HG03378 (cell line): ENCODE measurements around the gene OLFML2B.

Source experiments
- ATAC-seq: cut with Tn5 transposase; IDR thresholded peaks from one replicate; pipeline ENCODE4 v1.9.1; 2021; ENCODE audit warnings: mild to moderate bottlenecking, moderate library complexity; ENCODE audit not compliant: unreplicated experiment

The OLFML2B gene

DNA sequence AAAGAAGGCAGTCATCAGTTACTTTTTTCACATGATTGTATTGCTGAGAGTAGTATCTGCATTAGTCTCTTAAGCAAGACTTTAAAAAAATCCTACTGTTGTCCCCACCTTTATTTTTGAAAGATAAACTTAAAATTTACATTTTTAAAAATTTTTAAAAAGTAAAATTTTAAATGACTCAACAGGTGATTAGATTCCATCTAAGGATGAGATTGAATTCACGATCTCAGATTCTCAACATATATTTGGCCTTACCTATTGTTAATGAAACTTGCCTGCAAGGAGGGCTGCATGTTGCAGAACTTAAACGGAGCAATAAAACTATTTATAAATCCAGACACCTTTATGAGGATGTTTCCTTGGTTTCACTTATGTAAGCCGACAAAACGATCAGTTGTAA lies 75.2 kb downstream of the OLFML2B start:
- no peak for ATAC-seq

DNA sequence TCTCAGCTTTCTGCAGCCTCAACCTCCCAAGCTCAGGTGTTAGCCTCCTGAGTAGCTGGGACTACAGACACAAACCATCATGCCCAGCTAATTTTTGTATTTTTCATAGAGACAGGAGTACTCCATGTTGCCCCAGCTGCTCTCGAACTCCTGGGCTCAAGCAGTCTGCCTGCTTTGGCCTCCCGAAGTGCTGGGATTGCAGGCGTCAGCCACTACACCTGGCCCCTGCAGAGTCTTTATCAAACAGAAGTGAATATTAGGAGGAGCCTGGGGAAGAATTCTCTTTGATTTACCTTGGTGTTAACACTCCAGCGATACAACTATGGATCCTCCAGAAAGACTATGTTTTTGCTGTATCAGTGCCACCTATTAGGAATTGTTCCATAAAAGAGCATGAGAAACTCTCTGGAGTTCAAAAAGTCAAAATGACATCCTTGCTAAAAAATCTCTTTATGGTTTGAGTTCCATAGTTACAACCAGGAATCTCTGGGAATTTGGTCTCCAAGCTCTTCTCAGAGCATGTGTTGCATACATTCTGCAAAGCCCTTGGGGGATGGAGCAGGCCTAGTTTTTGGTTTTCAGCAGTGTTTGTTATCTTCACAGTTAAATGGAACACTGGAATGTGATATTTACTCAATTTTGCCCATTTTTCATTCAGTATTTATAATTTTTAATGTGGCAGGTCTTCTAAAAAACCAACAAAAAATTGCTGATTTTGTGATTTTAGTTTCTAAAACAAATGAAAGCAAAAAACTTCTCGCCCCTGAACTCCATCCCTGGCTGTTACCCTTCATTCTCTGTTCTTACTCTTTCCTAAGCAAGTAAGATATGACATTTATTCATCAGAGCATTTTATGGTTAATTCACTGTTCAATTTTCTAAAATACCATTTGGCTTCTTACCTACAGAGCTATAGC lies 77.3 kb downstream of the OLFML2B start:
- no peak for ATAC-seq

DNA sequence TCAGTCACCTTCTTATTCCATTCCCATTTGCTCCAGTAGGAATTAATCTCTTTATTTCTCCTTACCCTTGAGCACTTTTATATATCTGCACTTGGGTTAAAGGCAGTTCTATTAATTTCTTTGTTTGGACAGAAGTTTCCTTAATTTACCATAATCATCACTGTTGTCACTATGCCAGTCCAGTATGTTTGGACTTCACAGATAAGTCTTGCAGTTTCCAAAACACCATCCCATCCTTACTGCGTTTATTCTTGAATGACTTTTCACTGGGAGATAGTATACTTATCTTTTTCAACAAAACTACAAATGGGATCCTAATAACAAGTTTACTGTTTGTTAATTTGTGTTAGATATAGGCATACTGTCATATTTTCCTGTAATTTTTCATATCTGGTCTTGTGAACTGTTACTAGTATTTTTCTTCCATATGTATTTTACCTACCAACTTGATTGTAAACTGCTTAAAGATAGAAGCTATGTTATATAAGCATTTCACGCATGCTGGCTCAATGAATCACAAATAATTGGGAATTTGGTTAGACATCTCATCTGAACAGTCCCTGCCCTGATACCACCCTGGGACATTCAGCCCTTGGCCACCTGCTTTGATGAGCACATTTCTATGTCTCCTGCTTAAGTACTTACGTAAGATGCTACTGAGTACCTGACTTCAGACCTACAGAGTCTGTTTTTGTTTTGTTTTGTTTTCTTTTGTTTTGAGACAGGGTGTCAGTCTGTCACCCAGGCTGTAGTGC lies 78.2 kb downstream of the OLFML2B start:
- no peak for ATAC-seq

DNA sequence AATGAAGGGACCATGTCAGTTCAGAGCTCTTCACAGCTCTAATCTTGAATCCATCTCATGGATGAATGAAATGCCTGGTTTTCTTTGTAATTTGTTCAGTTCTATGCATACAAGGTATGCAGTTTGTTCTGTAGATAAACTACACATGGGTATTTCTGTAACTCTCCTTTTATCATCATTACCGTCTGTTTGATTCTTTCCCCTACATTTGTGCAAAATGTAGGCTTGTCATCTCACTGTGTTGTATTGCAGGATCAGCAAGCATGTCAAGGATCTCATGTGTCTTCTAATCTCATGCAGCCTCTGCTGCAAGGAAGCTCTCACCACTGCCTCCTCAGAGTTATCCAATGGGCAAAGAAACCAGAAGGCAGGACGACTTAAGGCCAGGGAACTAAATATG lies 79.3 kb downstream of the OLFML2B start:
- no peak for ATAC-seq

DNA sequence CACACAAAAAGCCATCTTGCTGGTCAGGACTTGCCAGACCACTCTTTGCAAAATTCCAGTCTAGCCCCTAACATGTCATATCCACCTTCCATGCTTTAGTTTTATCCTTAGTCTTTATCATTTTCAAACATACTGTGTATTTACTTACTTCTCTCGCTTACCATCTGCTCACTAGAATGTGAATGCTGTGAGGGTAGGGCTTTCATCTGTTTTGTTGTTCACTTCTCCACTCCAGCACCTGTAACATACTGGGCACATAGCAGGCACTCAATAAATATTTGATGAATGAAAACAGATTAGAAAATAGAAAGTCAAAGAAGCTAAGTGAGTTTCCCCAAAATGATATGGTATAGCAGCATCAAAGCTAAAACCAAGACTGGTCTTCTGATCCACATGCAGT lies 79.9 kb downstream of the OLFML2B start:
- no peak for ATAC-seq

DNA sequence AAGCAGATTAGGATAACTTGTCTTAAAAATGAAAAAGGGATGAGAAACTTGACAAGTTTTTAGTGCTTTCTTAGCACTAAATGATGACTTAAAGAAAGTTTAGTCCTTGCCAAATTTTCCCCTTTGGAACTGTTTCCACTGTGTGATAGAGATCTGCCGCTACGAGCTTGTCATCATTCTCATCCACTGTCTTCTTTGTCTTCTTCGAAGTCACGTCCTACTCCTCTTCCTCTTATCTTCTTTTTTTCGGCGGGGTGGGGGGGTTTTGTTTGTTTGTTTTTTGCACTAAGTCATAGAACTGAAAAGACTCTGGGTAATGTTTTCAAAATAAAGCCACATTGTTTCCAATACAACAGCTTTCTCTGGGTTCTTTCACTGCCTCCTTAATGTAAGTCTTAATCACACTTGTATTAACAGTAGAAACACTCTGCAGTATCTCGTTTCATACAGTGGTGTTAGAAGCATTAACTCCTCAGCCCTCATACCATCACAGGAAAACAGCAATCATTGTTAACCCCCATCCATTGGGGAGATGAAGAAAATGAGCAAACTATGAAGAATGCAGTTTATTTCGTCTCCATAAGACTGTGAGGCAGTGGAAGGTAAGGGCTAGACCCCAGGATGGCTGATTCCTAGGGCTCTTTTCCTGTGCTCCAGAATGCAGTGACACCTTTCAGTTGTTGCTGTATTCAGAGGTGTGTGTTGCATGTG lies 81.8 kb downstream of the OLFML2B start:
- ATAC-seq, result no peak

DNA sequence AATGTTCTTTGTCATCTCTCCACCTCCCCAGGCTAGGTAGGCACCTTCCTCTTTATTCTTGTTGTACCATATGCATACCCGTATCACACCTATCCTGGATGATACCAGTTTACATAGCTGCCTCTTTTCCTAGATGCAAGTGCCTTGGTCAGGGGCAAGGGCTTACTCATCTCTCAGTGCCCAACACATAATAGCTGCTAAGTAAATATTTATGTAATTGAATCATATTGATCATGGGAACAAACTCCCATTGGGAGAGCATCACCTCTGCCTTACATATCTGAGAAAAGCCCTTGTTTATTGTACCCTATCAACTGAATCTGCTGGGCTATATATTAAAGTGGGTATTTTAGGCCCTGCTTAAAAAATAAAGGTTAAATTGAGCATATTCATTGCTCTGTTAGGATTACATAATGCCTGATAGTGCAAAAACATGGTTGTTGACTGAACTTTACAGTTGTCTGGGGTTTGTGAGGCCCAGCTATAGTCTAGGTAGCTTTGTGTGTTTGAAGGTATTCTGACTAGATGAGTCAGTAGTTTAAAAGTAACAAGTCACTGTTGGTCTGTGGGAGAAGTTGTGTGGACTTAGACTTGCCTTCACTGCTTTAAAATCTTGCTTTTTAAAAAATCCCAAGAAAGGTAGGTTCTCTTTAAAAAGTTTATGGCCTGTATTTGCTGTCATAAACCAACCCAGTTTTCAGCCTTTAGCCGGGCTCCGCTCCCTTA lies 82.6 kb downstream of the OLFML2B start:
- no peak for ATAC-seq

DNA sequence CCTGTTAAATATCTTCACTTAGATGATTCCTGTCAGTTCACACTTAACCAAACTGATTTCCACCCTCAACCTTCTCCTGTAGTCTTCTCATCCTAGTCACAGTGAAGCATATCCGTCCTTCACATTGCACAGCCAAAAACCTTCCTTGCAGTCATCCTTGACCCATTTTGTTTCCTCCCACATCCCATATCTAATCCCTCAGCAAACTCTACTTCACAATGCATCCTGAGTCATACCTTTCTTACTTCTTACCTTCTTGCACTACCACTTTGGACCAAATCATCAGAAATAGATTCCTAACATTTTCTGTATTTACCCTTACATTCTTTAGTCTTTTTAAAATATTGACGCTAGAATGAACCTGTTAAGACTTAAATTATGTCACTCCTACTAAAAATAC lies 86.9 kb downstream of the OLFML2B start:
- ATAC-seq, result no peak

DNA sequence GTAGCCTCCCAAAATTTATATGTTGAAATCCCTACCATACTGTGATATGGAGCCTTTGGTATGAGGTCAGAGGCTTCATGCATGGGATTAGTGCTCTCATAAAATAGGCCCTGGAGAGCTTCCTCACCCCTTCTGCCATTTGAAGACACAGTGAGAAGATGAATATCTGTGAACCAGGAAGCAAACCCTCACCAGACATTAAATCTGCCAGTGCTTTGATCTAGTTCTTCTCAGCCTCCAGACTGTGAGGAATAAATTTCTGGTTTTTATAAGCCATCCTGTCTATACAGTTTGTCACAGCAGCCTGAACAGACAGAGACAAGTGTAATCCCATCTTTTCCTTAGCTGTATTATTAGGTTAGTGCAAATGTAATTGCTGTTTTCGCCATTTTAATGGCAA lies 88.4 kb downstream of the OLFML2B start:
- ATAC-seq, result no peak

DNA sequence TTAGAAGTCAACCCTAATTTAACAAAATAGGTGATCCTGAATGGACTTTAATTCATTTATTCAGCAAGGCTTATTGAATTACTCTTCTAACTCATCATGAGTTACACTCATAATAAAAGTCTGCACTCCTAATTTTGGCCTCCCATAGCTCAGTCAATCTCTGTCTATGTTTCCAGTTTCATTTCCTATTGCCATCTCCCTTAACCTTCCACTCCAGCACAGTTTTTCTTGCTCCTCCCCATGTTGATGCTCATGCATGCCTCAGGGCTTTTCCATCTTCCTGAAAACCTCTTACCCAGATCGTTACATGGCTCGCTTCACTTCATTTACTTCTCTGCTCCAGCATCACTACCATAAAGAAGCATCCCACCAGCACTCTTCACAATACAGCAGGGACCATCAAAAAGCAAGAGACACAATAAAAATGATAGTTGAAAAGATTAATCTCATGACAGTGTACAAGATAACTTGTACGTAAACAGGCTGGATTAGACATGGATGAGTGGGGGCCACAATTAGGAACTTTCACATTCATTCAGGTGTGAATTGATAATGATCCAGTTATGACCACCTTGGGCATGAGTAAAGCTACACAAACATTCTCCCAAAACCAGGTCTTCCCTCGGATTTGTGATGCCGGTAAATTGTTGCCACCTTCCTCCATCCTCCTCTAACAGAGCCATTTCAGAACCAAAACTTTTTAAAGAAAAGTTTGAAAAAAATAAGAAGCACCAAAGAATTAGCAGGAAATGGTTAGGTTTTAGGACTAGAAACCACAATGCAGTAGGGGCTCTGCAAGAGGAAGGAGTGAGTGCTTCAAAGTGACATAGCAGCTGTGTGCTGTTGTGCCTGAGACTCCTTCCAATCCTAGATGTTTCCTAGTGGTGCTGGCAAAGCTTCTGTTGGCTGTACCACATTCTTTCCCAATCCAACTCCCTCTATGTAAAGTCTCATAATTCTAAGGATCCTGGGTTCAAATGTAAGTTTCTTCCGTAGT lies 89.8 kb downstream of the OLFML2B start:
- ATAC-seq, result no peak
